ENCODE results near the gene ETV3L. TPM values are rescaled to one million over a fixed set of nuclear protein-coding genes. Genes with fewer than 3 reads are reported as not detected.

Gene ETV3L
- total RNA-seq, 2 experiments from 2014 or later = not detected

GRCh38 chr1:157042846-157043245, 56.8 kb downstream of the ETV3L start:
- H3K27ac Mint-ChIP-seq = no peak overlapping the region
- ChIA-PET POLR2A (no interaction called here), CTCF (interaction anchor here (1.1 kb wide), 1 partner anchor 154 kb away, joined by 3 read pairs; no protein-coding TSS in a partner anchor)
- H3K9me3 Mint-ChIP-seq = no peaks in the 10 kb centered on the region
- intact Hi-C loops (cut with micrococcal nuclease) = no loop called here
- peaks cover 14% of the 10 kb centered on the region for H3K4me1 Mint-ChIP-seq (ENCODE audit: low read depth)
- H3K4me3 Mint-ChIP-seq = no peak overlapping the region
- no peaks in the 10 kb centered on the region for H3K36me3 Mint-ChIP-seq (ENCODE audit: low read depth)
- ATAC-seq (no peak), DNase-seq (no peak)
- H3K27me3 Mint-ChIP-seq = peaks cover 57% of the 10 kb centered on the region
- no peak for TF ChIP-seq CTCF (IDR thresholded peaks at IDR 0.05)

Other genes with a start within 250 kb of the ETV3L start
- gene INSRR, start 240.7 kb downstream of the ETV3L start, total RNA-seq = under 1 TPM; 0.47 to 0.54 TPM
- 10 to 100 TPM; 23.5 to 25.9 TPM for gene NTRK1, start 238.9 kb downstream of the ETV3L start, total RNA-seq
- under 1 TPM in 1 of 2 experiments, not detected in 1; 0.07 TPM for gene PEAR1, start 206.1 kb downstream of the ETV3L start, total RNA-seq
- gene LRRC71, start 179.2 kb downstream of the ETV3L start, total RNA-seq = not detected
- gene ARHGEF11, start 54.1 kb downstream of the ETV3L start, total RNA-seq = 1 to 10 TPM; 1.4 to 1.8 TPM
- 10 to 100 TPM; 47.7 to 47.9 TPM for gene ETV3, start 38.6 kb upstream of the ETV3L start, total RNA-seq

Data from activated CD8-positive, alpha-beta T cell treated with anti-CD3 and anti-CD28 coated beads for 36 hours (primary cell).